Fibroblast of lung (primary cell): ENCODE data around the gene AGAP1.
"Not testable (repeated sequence)": the region's sequence is repeated elsewhere in the genome, so short reads cannot be mapped to it uniquely, and the experiment has no call there.

Experiments
- CTCF ChIP-seq, 2 donors: IDR thresholded peaks in 1 of 2; conservative IDR thresholded peaks in 1 of 2; 1 replicate in 1 of 2; 2 replicates in 1 of 2; pipeline ENCODE4 v1.5.1; 2011 to 2012; ENCODE audit warnings: low read length in 2 of 2, control low read depth in 1 of 2, inconsistent platforms in 1 of 2, low read depth in 1 of 2, mild to moderate bottlenecking in 1 of 2
- EZH2 ChIP-seq: IDR thresholded peaks from 2 replicates; pipeline ENCODE4 v1.5.1; 2012; ENCODE audit warnings: low read length, control low read depth, mild to moderate bottlenecking; ENCODE audit errors: missing control alignments

- TF ChIP-seq CTCF (conservative IDR thresholded peaks at IDR 0.05 in 1 of 2, IDR thresholded peaks at IDR 0.05 in 1 of 2; ENCODE audit: low read depth in 1 of 2, low read length in 2 of 2); EZH2: not testable (repeated sequence)
These were observed 569.0 kb downstream of the AGAP1 start for GRCh38 chr2:236062806-236063205.
